T-helper 2 cell treated with Interferon-gamma antibody and Interleukin-4, amounts not matched to agents 100 ng/mL and 5 ng/mL, for 36 hours (primary cell): ENCODE results near the gene ZNF831. TPM values are rescaled to one million over a fixed set of nuclear protein-coding genes. Genes with fewer than 3 reads are reported as not detected.

Source experiments
- intact Hi-C: fragments of 100-400 bp; cut with micrococcal nuclease; formaldehyde crosslinking; loops from one replicate; pipeline ENCODE4 v1.15.1; 2023
- total RNA-seq: library from RNA; stranded (reverse); gene quantifications from 2 replicates; pipeline ENCODE4 v1.2.3, GENCODE V29; 2022

Gene ZNF831
- total RNA-seq, 1 donor from 2014 or later, result 6.8 TPM

GRCh38 chr20:59207742-59208357, 44.2 kb downstream of the ZNF831 start:
- intact Hi-C loops, result loop anchor here (1.0 to 5.0 kb wide), 3 partner anchors 46 to 288 kb away; partner anchors contain the start of gene ZNF831

- intact Hi-C loops, result no loop called here
Observed at GRCh38 chr20:59210186-59210585, 46.6 kb downstream of the ZNF831 start.

- intact Hi-C loops, result no loop called here
Observed at GRCh38 chr20:59211208-59211765, 47.7 kb downstream of the ZNF831 start.

GRCh38 chr20:59214073-59214472, 50.5 kb downstream of the ZNF831 start:
- intact Hi-C loops, result no loop called here

GRCh38 chr20:59214606-59215547, 51.3 kb downstream of the ZNF831 start:
- intact Hi-C loops, result no loop called here

GRCh38 chr20:59217173-59217572, 53.6 kb downstream of the ZNF831 start:
- intact Hi-C loops, result no loop called here

GRCh38 chr20:59217794-59218280, 54.2 kb downstream of the ZNF831 start:
- intact Hi-C loops, result no loop called here

GRCh38 chr20:59219211-59219610, 55.6 kb downstream of the ZNF831 start:
- intact Hi-C loops, result no loop called here

GRCh38 chr20:59220161-59220560, 56.5 kb downstream of the ZNF831 start:
- intact Hi-C loops, result loop anchor here (10.0 kb wide), 1 partner anchor 185 kb away; no protein-coding TSS in a partner anchor

GRCh38 chr20:59221049-59221706, 57.6 kb downstream of the ZNF831 start:
- intact Hi-C loops, result loop anchor here (10.0 kb wide), 1 partner anchor 184 kb away; no protein-coding TSS in a partner anchor

- intact Hi-C loops, result loop anchor here (1.0 to 10.0 kb wide), 3 partner anchors 133 to 351 kb away; no protein-coding TSS in a partner anchor
Observed at GRCh38 chr20:59221707-59222252, 58.2 kb downstream of the ZNF831 start.

- intact Hi-C loops, result loop anchor here (1.0 to 10.0 kb wide), 3 partner anchors 134 to 352 kb away; no protein-coding TSS in a partner anchor
Observed at GRCh38 chr20:59222253-59223181, 58.9 kb downstream of the ZNF831 start.

- intact Hi-C loops, result loop anchor here (10.0 kb wide), 1 partner anchor 182 kb away; no protein-coding TSS in a partner anchor
Observed at GRCh38 chr20:59223182-59223601, 59.6 kb downstream of the ZNF831 start.

- intact Hi-C loops, result loop anchor here (10.0 kb wide), 1 partner anchor 181 kb away; no protein-coding TSS in a partner anchor
Observed at GRCh38 chr20:59223750-59224149, 60.1 kb downstream of the ZNF831 start.

- intact Hi-C loops, result loop anchor here (10.0 kb wide), 1 partner anchor 181 kb away; no protein-coding TSS in a partner anchor
Observed at GRCh38 chr20:59224236-59224635, 60.6 kb downstream of the ZNF831 start.

- intact Hi-C loops, result no loop called here
Observed at GRCh38 chr20:59230385-59230784, 66.8 kb downstream of the ZNF831 start.

- intact Hi-C loops, result no loop called here
Observed at GRCh38 chr20:59231124-59231804, 67.6 kb downstream of the ZNF831 start.

GRCh38 chr20:59232618-59233017, 69.0 kb downstream of the ZNF831 start:
- intact Hi-C loops, result no loop called here

- intact Hi-C loops, result no loop called here
Observed at GRCh38 chr20:59235226-59235625, 71.6 kb downstream of the ZNF831 start.
